Astrocyte (in vitro differentiated cells and primary cell): ENCODE data around the gene SPDYE16. TPM values are rescaled to one million over a fixed set of nuclear protein-coding genes. Genes with fewer than 3 reads are reported as not detected.
"Not testable (repeated sequence)": the region's sequence is repeated elsewhere in the genome, so short reads cannot be mapped to it uniquely, and the experiment has no call there.

ENCODE experiments used
- DNase-seq: peaks from one replicate; pipeline ENCODE4 v3.0.0-alpha.2; 2010; ENCODE audit warnings: low read depth
- FAIRE-seq: peaks from 2 replicates; lab custom pipeline; 2011; peaks lifted over from hg19 to GRCh38; lab: Jason Lieb, UNC
- H2AFZ ChIP-seq: 2 replicates; pipeline ENCODE4 v1.6.0; 2012; ENCODE audit warnings: low read depth, low read length, inconsistent platforms
- H3K27ac ChIP-seq: 2 replicates; pipeline ENCODE4 v1.5.1; 2011; ENCODE audit warnings: low read depth, low read length, inconsistent platforms
- H3K27me3 ChIP-seq: 2 replicates; pipeline ENCODE4 v1.6.0; 2011; ENCODE audit warnings: low read length, inconsistent platforms; ENCODE audit not compliant: insufficient read depth
- H3K36me3 ChIP-seq: 2 replicates; pipeline ENCODE4 v1.5.1; 2011; ENCODE audit warnings: low read length, inconsistent platforms; ENCODE audit not compliant: insufficient read depth
- H3K4me1 ChIP-seq: 2 replicates; pipeline ENCODE4 v1.5.1; 2011; ENCODE audit warnings: low read length, inconsistent platforms; ENCODE audit not compliant: insufficient read depth
- H3K4me2 ChIP-seq: 2 replicates; pipeline ENCODE4 v1.6.0; 2012; ENCODE audit warnings: low read length, inconsistent platforms
- H3K4me3 ChIP-seq: 2 replicates; pipeline ENCODE4 v1.5.1; 2011; ENCODE audit warnings: low read depth, mild to moderate bottlenecking, low read length, inconsistent platforms; ENCODE audit not compliant: insufficient read depth
- H3K79me2 ChIP-seq: 2 replicates; pipeline ENCODE4 v1.6.0; 2012; ENCODE audit warnings: mild to moderate bottlenecking, low read length, inconsistent platforms; ENCODE audit not compliant: insufficient read depth
- H3K9ac ChIP-seq: 2 replicates; pipeline ENCODE4 v1.6.0; 2012; ENCODE audit warnings: mild to moderate bottlenecking, low read length, inconsistent platforms
- H3K9me3 ChIP-seq: 2 replicates; pipeline ENCODE4 v1.5.1; 2012; ENCODE audit warnings: low read depth, mild to moderate bottlenecking, low read length, inconsistent platforms; ENCODE audit not compliant: insufficient read depth
- H4K20me1 ChIP-seq: 2 replicates; pipeline ENCODE4 v1.6.0; 2012; ENCODE audit warnings: low read length, inconsistent platforms; ENCODE audit not compliant: insufficient read depth
- H3K27ac Mint-ChIP-seq: one replicate; pipeline ENCODE4 v1.8.0; 2021; ENCODE audit warnings: mild to moderate bottlenecking, mixed read lengths; ENCODE audit not compliant: unreplicated experiment
- H3K27me3 Mint-ChIP-seq: one replicate; pipeline ENCODE4 v1.8.0; 2021; ENCODE audit warnings: low read depth, mixed read lengths; ENCODE audit not compliant: unreplicated experiment
- H3K36me3 Mint-ChIP-seq: one replicate; pipeline ENCODE4 v1.8.0; 2021; ENCODE audit warnings: low read depth, mixed read lengths; ENCODE audit not compliant: unreplicated experiment
- H3K4me1 Mint-ChIP-seq: one replicate; pipeline ENCODE4 v1.8.0; 2021; ENCODE audit warnings: low read depth, mixed read lengths; ENCODE audit not compliant: unreplicated experiment
- H3K4me3 Mint-ChIP-seq: one replicate; pipeline ENCODE4 v1.8.0; 2021; ENCODE audit warnings: mild to moderate bottlenecking, moderate library complexity, mixed read lengths; ENCODE audit not compliant: unreplicated experiment
- H3K9me3 Mint-ChIP-seq: one replicate; pipeline ENCODE4 v1.8.0; 2021; ENCODE audit warnings: mild to moderate bottlenecking, mixed read lengths; ENCODE audit not compliant: unreplicated experiment
- EZH2 ChIP-seq: IDR thresholded peaks from 2 replicates; pipeline ENCODE4 v1.6.1; 2012; ENCODE audit warnings: mild to moderate bottlenecking, low read length, inconsistent platforms; ENCODE audit not compliant: insufficient read depth
- total RNA-seq: library from RNA; stranded (reverse); gene quantifications from 2 replicates; pipeline ENCODE4 v1.2.1, GENCODE V29; 2021
- TF ChIP-seq, protein P1 (sequence below): IDR thresholded peaks from 2 replicates; pipeline ENCODE4 v1.5.1; 2011; ENCODE audit warnings: low read depth, mild to moderate bottlenecking, inconsistent platforms, low read length, moderate library complexity; ENCODE audit not compliant: insufficient read depth

The SPDYE16 gene
- total RNA-seq, 1 donor from 2014 or later, result not detected

DNA sequence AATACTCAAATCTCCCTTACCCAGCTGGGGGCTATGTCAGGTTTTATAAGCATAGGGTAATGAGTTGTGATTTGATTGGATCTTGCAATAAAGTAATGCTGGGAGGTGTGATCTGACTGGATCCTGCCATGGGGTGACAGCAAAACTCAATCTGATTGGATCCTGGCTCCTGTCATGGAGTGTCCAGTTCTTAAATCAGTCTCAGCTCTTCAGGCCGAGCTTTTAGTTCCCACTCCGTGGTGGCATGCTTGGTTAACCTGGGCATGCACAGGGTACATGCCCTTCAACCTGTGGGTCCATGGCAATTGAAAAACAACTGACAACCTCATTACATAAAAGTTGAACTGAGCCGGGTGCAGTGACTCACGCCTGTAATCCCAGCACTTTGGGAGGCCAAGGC is 16.9 kb downstream of the SPDYE16 start:
- not testable (repeated sequence) for H3K4me3 ChIP-seq, DNase-seq

DNA sequence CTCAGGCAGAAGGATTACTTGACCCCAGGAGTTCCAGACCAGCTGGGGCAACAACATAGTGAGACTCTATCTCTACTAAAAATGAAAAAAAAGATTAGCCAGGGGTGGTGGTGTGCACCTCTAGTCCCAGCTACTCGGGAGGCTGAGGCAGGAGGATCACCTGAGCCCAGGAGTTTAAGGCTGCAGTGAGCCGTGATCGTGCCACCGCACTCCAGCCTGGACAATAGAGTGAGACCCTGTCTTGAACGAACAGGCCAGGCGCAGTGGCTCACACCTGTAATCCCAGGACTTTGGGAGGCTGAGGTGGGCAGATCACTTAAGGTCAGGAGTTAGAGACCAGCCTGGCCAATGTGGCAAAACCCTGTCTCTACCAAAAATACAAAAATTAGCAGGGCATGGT is 26.2 kb downstream of the SPDYE16 start:
- not testable (repeated sequence) for DNase-seq, H3K27ac ChIP-seq, H3K36me3 ChIP-seq, H3K9me3 Mint-ChIP-seq, H3K4me3 ChIP-seq, H3K4me1 Mint-ChIP-seq, H4K20me1 ChIP-seq, H3K9me3 ChIP-seq, H3K9ac ChIP-seq, H3K79me2 ChIP-seq, H3K27me3 Mint-ChIP-seq, H3K4me3 Mint-ChIP-seq, H3K27ac Mint-ChIP-seq, H3K4me1 ChIP-seq, H3K36me3 Mint-ChIP-seq, H2AFZ ChIP-seq, H3K4me2 ChIP-seq, H3K27me3 ChIP-seq, FAIRE-seq

More for the DNA sequence above, 16.9 kb downstream of the SPDYE16 start:
- H3K4me1 Mint-ChIP-seq, H3K27ac ChIP-seq, H3K4me3 Mint-ChIP-seq, H3K27me3 ChIP-seq, H3K4me2 ChIP-seq, H3K27ac Mint-ChIP-seq, FAIRE-seq, H3K9ac ChIP-seq, H3K27me3 Mint-ChIP-seq, H3K79me2 ChIP-seq, H3K9me3 ChIP-seq, H4K20me1 ChIP-seq, H3K9me3 Mint-ChIP-seq, H3K4me1 ChIP-seq, H3K36me3 Mint-ChIP-seq, H3K36me3 ChIP-seq, H2AFZ ChIP-seq: not testable (repeated sequence)

DNA sequence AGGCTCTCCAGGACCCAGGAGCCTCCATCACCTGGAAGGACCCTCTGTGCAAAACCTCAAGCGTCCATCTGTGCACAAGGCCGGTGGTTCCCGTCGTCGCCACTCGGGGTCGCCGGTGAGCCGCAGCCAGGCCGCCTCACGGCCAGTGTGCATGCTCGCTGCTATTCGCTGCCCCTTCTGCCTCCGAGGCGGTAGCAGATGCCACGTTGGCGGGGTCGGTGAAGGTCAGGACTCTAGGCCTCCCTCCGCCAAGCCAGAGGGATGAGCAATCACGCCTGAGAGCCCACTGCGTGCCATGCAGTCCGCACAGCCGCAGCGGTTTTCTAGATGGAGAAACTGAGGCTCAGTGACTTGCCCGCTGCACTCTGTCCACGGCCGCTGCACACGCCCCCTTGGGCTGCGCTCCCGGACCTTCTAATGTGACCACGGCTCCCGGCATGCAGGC is 27.1 kb downstream of the SPDYE16 start:
- H3K9me3 ChIP-seq, result no peaks in the 10 kb centered on the region
- no peak overlapping the region for H3K27ac ChIP-seq
- no peaks in the 10 kb centered on the region for H3K36me3 ChIP-seq
- peaks cover 2% of the 10 kb centered on the region for H3K4me1 Mint-ChIP-seq
- no peaks in the 10 kb centered on the region for H4K20me1 ChIP-seq
- H3K79me2 ChIP-seq, result no peaks in the 10 kb centered on the region
- DNase-seq (peak; percentile 29), FAIRE-seq (no peak)
- no peak overlapping the region for H3K27ac Mint-ChIP-seq
- H3K4me3 Mint-ChIP-seq, result no peak overlapping the region
- H3K9me3 Mint-ChIP-seq, result peaks cover 1% of the 10 kb centered on the region
- H3K4me3 ChIP-seq, result no peak overlapping the region
- TF ChIP-seq, protein P1, sequence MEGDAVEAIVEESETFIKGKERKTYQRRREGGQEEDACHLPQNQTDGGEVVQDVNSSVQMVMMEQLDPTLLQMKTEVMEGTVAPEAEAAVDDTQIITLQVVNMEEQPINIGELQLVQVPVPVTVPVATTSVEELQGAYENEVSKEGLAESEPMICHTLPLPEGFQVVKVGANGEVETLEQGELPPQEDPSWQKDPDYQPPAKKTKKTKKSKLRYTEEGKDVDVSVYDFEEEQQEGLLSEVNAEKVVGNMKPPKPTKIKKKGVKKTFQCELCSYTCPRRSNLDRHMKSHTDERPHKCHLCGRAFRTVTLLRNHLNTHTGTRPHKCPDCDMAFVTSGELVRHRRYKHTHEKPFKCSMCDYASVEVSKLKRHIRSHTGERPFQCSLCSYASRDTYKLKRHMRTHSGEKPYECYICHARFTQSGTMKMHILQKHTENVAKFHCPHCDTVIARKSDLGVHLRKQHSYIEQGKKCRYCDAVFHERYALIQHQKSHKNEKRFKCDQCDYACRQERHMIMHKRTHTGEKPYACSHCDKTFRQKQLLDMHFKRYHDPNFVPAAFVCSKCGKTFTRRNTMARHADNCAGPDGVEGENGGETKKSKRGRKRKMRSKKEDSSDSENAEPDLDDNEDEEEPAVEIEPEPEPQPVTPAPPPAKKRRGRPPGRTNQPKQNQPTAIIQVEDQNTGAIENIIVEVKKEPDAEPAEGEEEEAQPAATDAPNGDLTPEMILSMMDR, result peak; percentile 35
- TF ChIP-seq EZH2, result no peak
- H3K9ac ChIP-seq, result no peak overlapping the region
- no peaks in the 10 kb centered on the region for H3K27me3 ChIP-seq
- no peaks in the 10 kb centered on the region for H3K27me3 Mint-ChIP-seq
- H2AFZ ChIP-seq, result peak overlapping the region; percentile 81
- H3K4me1 ChIP-seq, result peaks cover 2% of the 10 kb centered on the region
- peak overlapping the region; percentile 76 for H3K4me2 ChIP-seq
- H3K36me3 Mint-ChIP-seq, result no peaks in the 10 kb centered on the region
